IPS-11a (cell line): Measurements from ENCODE around the gene PCNX2.
"Not testable (repeated sequence)": the region's sequence is repeated elsewhere in the genome, so short reads cannot be mapped to it uniquely, and the experiment has no call there.

Experiments used
- H3K4me3 ChIP-seq: one replicate; pipeline ENCODE4 v1.5.1; 2013; ENCODE audit warnings: low read depth, low read length, control low read depth

Gene PCNX2

GRCh38 chr1:233107716-233108130, 187.8 kb downstream of the PCNX2 start:
- H3K4me3 ChIP-seq, result not testable (repeated sequence)

GRCh38 chr1:233107130-233107660, 188.3 kb downstream of the PCNX2 start:
- H3K4me3 ChIP-seq, result no peak overlapping the region

DNA sequence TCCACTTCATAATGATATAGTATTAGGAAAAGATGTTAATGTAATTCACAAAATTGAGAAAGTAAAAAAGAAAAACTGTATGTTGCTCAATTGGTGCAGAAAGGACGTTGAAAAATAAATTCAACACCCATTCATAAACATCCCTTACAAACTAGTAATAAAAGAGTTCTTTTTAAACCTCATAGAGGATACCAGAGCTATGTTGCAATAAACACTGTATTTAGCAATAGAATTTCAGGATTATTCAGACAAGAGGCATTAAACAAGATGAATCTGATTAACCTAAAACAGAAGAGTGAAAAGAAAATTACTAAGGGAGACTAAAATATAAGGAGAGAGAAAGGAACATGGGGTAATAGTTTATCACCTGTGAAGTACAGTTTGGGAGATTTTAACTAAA, 190.3 kb downstream of the PCNX2 start:
- H3K4me3 ChIP-seq, result no peak overlapping the region

GRCh38 chr1:233102341-233102740, 193.2 kb downstream of the PCNX2 start:
- no peak overlapping the region for H3K4me3 ChIP-seq

DNA sequence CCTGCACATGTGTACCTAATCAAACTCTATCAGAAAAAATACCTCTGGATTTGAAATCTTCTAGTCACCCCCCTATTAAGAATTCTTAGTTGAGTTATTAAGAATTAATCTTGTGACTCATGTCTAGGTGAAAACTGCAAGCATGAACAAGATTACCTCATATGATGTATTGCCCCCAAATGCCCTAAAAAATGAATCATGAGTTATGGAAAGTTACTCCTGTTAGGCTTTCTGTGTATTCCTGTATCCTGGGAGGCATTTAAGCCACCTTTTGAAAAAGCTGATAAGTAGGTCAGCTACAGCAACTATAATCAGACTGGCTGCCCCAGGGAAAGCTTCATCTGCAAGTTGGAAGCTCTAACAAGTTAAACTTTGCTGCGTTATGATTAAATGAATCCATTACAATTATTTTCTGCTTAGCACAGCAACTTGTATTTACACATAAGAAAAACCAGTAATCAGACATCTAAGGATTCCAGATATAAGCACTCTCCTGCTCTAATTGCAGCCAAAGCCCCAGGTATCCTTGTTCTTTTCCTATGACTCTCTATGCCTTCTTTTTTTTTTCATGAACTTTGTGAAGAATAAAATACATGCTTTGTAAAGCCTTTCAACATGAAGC, 197.5 kb downstream of the PCNX2 start:
- no peak overlapping the region for H3K4me3 ChIP-seq

GRCh38 chr1:233097546-233097945, 198.0 kb downstream of the PCNX2 start:
- no peak overlapping the region for H3K4me3 ChIP-seq

DNA sequence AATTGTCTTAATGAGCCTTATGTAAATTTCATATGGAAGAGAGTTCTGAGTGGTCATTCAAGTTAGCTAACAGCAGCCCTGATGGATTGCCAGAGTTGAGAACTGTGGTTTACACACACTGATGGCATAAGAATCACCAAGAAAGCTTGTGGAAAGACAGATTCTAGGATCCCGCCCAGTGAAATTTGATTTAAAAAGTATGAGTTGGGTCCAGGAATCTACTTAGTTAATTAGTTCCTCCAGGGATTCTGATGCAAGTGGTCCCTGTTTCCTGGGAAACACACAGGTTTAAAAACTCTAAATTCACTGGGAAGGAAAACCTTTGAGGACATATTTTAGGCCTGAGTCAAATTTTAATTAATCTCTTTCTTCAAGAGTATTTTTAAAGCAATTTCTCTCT, 200.8 kb downstream of the PCNX2 start:
- no peak overlapping the region for H3K4me3 ChIP-seq

GRCh38 chr1:233094269-233094668, 201.3 kb downstream of the PCNX2 start:
- no peak overlapping the region for H3K4me3 ChIP-seq

- no peak overlapping the region for H3K4me3 ChIP-seq
Observed at GRCh38 chr1:233090746-233091494, 204.6 kb downstream of the PCNX2 start.

- no peak overlapping the region for H3K4me3 ChIP-seq
Observed at GRCh38 chr1:233089251-233089650, 206.3 kb downstream of the PCNX2 start.

GRCh38 chr1:233088613-233089012, 206.9 kb downstream of the PCNX2 start:
- H3K4me3 ChIP-seq, result no peak overlapping the region

- H3K4me3 ChIP-seq, result no peak overlapping the region
Observed at GRCh38 chr1:233086961-233087881, 208.3 kb downstream of the PCNX2 start.

- no peak overlapping the region for H3K4me3 ChIP-seq
Observed at GRCh38 chr1:233085566-233085965, 210.0 kb downstream of the PCNX2 start.

- H3K4me3 ChIP-seq, result no peak overlapping the region
Observed at GRCh38 chr1:233082778-233083550, 212.6 kb downstream of the PCNX2 start.

DNA sequence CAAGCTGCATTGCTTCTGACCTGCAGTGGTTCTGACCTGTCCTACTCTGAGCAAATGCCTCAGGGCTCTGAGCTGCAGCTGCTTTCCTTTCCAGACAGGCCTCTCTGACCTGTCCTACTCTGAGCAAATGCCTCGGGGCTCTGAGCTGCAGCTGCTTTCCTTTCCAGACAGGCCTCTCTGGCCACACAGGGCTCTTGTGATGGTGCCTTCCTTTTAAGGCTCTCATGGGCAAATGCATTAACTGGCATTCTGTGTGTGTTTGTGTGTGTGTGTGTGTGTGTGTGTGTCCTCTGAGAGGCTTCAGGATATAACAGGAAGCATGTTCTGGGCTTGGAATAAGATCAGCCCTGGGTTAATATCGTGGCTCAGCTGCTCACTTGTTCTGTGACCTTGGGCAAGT, 213.8 kb downstream of the PCNX2 start:
- no peak overlapping the region for H3K4me3 ChIP-seq

GRCh38 chr1:233080827-233081226, 214.7 kb downstream of the PCNX2 start:
- not testable (repeated sequence) for H3K4me3 ChIP-seq

GRCh38 chr1:233080286-233080685, 215.2 kb downstream of the PCNX2 start:
- H3K4me3 ChIP-seq, result no peak overlapping the region

GRCh38 chr1:233079574-233079973, 216.0 kb downstream of the PCNX2 start:
- no peak overlapping the region for H3K4me3 ChIP-seq

GRCh38 chr1:233078396-233078795, 217.1 kb downstream of the PCNX2 start:
- no peak overlapping the region for H3K4me3 ChIP-seq

DNA sequence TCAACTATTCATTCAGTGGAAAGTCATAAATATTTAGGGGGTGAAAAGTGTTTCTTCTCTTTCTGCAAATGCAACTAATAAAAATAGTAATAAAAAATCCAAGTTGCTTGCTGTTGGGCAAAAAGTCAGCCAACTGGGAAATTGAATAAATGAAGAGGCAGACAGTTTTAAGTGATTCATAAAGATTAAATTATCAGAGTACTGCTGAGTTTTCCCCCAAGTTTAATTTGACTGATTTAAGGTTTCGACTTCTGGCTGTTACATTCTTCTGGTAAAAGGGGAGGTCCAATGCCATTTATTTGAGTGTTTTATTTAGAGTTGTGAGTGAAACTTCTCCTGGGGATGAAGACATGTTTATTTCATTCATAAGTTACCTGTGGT, 219.6 kb downstream of the PCNX2 start:
- H3K4me3 ChIP-seq, result no peak overlapping the region

GRCh38 chr1:233066087-233066486, 229.4 kb downstream of the PCNX2 start:
- H3K4me3 ChIP-seq, result no peak overlapping the region
